Osteoblast (primary cell): ENCODE results near the gene PUDP. TPM values are rescaled to one million over a fixed set of nuclear protein-coding genes. Genes with fewer than 3 reads are reported as not detected.

Experiments
- DNase-seq: peaks from one replicate; pipeline ENCODE4 v3.0.0; 2011; ENCODE audit warnings: low spot score, mixed read lengths; ENCODE audit not compliant: insufficient read length; ENCODE audit errors: missing footprints
- H2AFZ ChIP-seq: 2 replicates; pipeline ENCODE4 v1.6.0; 2011; ENCODE audit warnings: mild to moderate bottlenecking, low read length
- H3K27ac ChIP-seq: 2 replicates; pipeline ENCODE4 v1.5.1; 2011; ENCODE audit warnings: mild to moderate bottlenecking, low read depth, low read length, moderate library complexity
- H3K27me3 ChIP-seq: 2 replicates; pipeline ENCODE4 v1.6.0; 2012; ENCODE audit warnings: mild to moderate bottlenecking, control low read depth, inconsistent platforms, low read length, moderate library complexity; ENCODE audit not compliant: insufficient read depth
- H3K36me3 ChIP-seq: 2 replicates; pipeline ENCODE4 v1.5.1; 2011; ENCODE audit warnings: mild to moderate bottlenecking, low read length, control low read depth, moderate library complexity; ENCODE audit not compliant: insufficient read depth
- H3K4me1 ChIP-seq: 2 replicates; pipeline ENCODE4 v1.5.1; 2011; ENCODE audit warnings: mild to moderate bottlenecking, low read length, control low read depth, moderate library complexity; ENCODE audit not compliant: insufficient read depth
- H3K4me2 ChIP-seq: 2 replicates; pipeline ENCODE4 v1.6.0; 2011; ENCODE audit warnings: mild to moderate bottlenecking, low read length; ENCODE audit not compliant: insufficient read depth
- H3K4me3 ChIP-seq: fragments of 200-600 bp; sonication (generic); 3 replicates; pipeline ENCODE4 v1.5.1; 2012; ENCODE audit warnings: mild to moderate bottlenecking, low read length, inconsistent platforms; ENCODE audit not compliant: insufficient read depth
- H3K79me2 ChIP-seq: 2 replicates; pipeline ENCODE4 v1.6.0; 2012; ENCODE audit warnings: mild to moderate bottlenecking, low read length, control low read depth, inconsistent platforms; ENCODE audit not compliant: insufficient read depth
- H3K9me3 ChIP-seq: 2 replicates; pipeline ENCODE4 v1.5.1; 2011; ENCODE audit warnings: low read depth, low read length, control low read depth
- H4K20me1 ChIP-seq: 2 replicates; pipeline ENCODE4 v1.6.0; 2012; ENCODE audit warnings: mild to moderate bottlenecking, low read length, control low read depth; ENCODE audit not compliant: insufficient read depth
- CTCF ChIP-seq: IDR thresholded peaks from 2 replicates; pipeline ENCODE4 v1.5.1; 2011; ENCODE audit warnings: mild to moderate bottlenecking, low read depth, low read length, moderate library complexity; ENCODE audit errors: extremely low read depth
- total RNA-seq: library from RNA; depleted of rRNA; stranded (reverse); fragments of >200 nt; gene quantifications from 2 replicates; pipeline ENCODE4 v1.2.3, GENCODE V29; 2012

Gene PUDP
- total RNA-seq, 1 donor: 6.5 TPM

- Histone ChIP-seq H3K27ac (no peak overlapping the region), H3K4me2 (no peak overlapping the region), H3K79me2 (no peaks in the 10 kb centered on the region), H3K36me3 (no peaks in the 10 kb centered on the region), H3K4me3 (no peak overlapping the region), H4K20me1 (no peaks in the 10 kb centered on the region), H2AFZ (no peak overlapping the region), H3K9me3 (no peaks in the 10 kb centered on the region), H3K27me3 (no peaks in the 10 kb centered on the region), H3K4me1 (peaks cover 15% of the 10 kb centered on the region)
- no peak for TF ChIP-seq CTCF
- no peak for DNase-seq
Observed at GRCh38 chrX:7163146-7163677, 15.3 kb upstream of the PUDP start.

GRCh38 chrX:7159149-7159861 is 11.4 kb upstream of the PUDP start:
- Histone ChIP-seq H4K20me1 (no peaks in the 10 kb centered on the region), H3K27ac (no peak overlapping the region), H3K4me2 (no peak overlapping the region), H2AFZ (no peak overlapping the region), H3K4me3 (no peak overlapping the region), H3K9me3 (no peaks in the 10 kb centered on the region), H3K79me2 (no peaks in the 10 kb centered on the region), H3K27me3 (no peaks in the 10 kb centered on the region), H3K4me1 (peaks cover 15% of the 10 kb centered on the region), H3K36me3 (no peaks in the 10 kb centered on the region)
- DNase-seq: no peak
- no peak for TF ChIP-seq CTCF

GRCh38 chrX:7158468-7158990 is 10.6 kb upstream of the PUDP start:
- H3K4me2 ChIP-seq: no peak overlapping the region
- peaks cover 15% of the 10 kb centered on the region for H3K4me1 ChIP-seq
- no peaks in the 10 kb centered on the region for H4K20me1 ChIP-seq
- no peak overlapping the region for H2AFZ ChIP-seq
- no peaks in the 10 kb centered on the region for H3K36me3 ChIP-seq
- no peaks in the 10 kb centered on the region for H3K79me2 ChIP-seq
- TF ChIP-seq CTCF: no peak
- H3K27me3 ChIP-seq: no peaks in the 10 kb centered on the region
- H3K4me3 ChIP-seq: no peak overlapping the region
- H3K27ac ChIP-seq: no peak overlapping the region
- H3K9me3 ChIP-seq: no peaks in the 10 kb centered on the region
- no peak for DNase-seq

- H3K27me3 ChIP-seq: no peaks in the 10 kb centered on the region
- no peaks in the 10 kb centered on the region for H3K79me2 ChIP-seq
- TF ChIP-seq CTCF: no peak
- no peaks in the 10 kb centered on the region for H4K20me1 ChIP-seq
- H3K4me2 ChIP-seq: no peak overlapping the region
- no peaks in the 10 kb centered on the region for H3K9me3 ChIP-seq
- H3K4me3 ChIP-seq: no peak overlapping the region
- H3K4me1 ChIP-seq: peaks cover 15% of the 10 kb centered on the region
- no peak for DNase-seq
- no peak overlapping the region for H3K27ac ChIP-seq
- no peaks in the 10 kb centered on the region for H3K36me3 ChIP-seq
- no peak overlapping the region for H2AFZ ChIP-seq
Observed at GRCh38 chrX:7156879-7157278, 8.9 kb upstream of the PUDP start.
